AG04450 (cell line): ENCODE data around the gene CSNK2B. TPM values are rescaled to one million over a fixed set of nuclear protein-coding genes. Genes with fewer than 3 reads are reported as not detected.

ENCODE experiments used
- CTCF ChIA-PET: fragments of 300-600, 350-600 bp; formaldehyde crosslinking; extraction: SDS; loops from one replicate; lab custom pipeline; 2022; ENCODE audit warnings: antibody characterized with exemption, inconsistent platforms; lab: Charles Lee
- POLR2A ChIA-PET: fragments of 350-600 bp; formaldehyde crosslinking; extraction: SDS; loops from one replicate; lab custom pipeline; 2021; ENCODE audit warnings: antibody characterized with exemption, inconsistent platforms; lab: Yijun Ruan, JAX
- DNase-seq: peaks from one replicate; pipeline ENCODE4 v3.0.0-alpha.2; 2011; ENCODE audit warnings: low read depth, low spot score
- H3K27ac ChIP-seq: one replicate; pipeline ENCODE4 v1.5.1; 2012; ENCODE audit warnings: low read depth, low read length, control low read depth
- H3K27me3 ChIP-seq: one replicate; pipeline ENCODE4 v1.6.0; 2012; ENCODE audit warnings: low read length; ENCODE audit not compliant: control insufficient read depth, insufficient read depth
- H3K4me3 ChIP-seq: 2 replicates; pipeline ENCODE4 v1.5.1; 2011; ENCODE audit warnings: mild to moderate bottlenecking, low read depth, low read length, control low read depth
- H3K9me3 ChIP-seq: 2 replicates; pipeline ENCODE4 v1.5.1; 2012; ENCODE audit warnings: low read length; ENCODE audit not compliant: control insufficient read depth, insufficient read depth
- CTCF ChIP-seq: IDR thresholded peaks from 2 replicates; pipeline ENCODE4 v1.5.1; 2011; ENCODE audit warnings: low read depth, low read length, control low read depth, inconsistent platforms
- polyA plus RNA-seq: library from polyadenylated mRNA; depleted of rRNA; stranded (reverse); fragments of >200 nt; gene quantifications from 2 replicates; pipeline ENCODE4 v1.2.3, GENCODE V29; 2011

CSNK2B gene
- polyA plus RNA-seq, 1 experiment = 80.1 TPM

GRCh38 chr6:31621320-31621939 is 44.5 kb upstream of the CSNK2B start:
- peaks cover 4% of the 10 kb centered on the region; the same call in 1 of the 2 replicates for H3K9me3 ChIP-seq
- H3K27me3 ChIP-seq = no peaks in the 10 kb centered on the region
- ChIA-PET CTCF (interaction anchor here (0.6 to 1.7 kb wide), 5 partner anchors 23 to 75 kb away, joined by 3 to 9 read pairs (median 3); partner anchors contain the start of genes ATP6V1G2 and NFKBIL1), POLR2A (interaction anchor here (0.6 to 2.5 kb wide), 7 partner anchors 14 to 206 kb away, joined by 3 to 13 read pairs (median 3); partner anchors contain the start of genes ABHD16A, BAG6, GPANK1 and HSPA1B)
- no peak for TF ChIP-seq CTCF
- peak overlapping the region; percentile 90 for H3K27ac ChIP-seq
- no peak for DNase-seq
- peak overlapping the region; percentile 95 for H3K4me3 ChIP-seq

DNA sequence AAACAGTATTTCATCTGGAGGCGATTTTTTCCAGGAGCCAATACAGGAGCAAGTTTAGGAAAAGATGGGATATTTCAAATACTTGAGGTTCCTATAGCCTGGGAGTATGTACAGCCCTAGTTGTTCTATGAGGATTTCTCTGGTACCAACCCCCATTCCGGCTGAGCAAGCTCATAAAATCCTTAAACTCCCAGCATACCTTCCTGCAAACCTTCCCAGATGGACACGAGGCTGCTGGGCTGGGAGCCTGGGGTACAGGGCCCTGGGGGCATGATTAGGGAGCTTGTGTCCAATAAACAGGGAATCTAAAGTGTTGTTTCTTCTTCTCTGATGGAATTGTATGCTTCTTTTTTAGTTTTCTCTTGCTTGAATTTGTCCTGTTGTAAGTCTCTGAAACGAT is 43.9 kb upstream of the CSNK2B start:
- ChIA-PET CTCF (interaction anchor here (0.6 to 1.7 kb wide), 6 partner anchors 23 to 129 kb away, joined by 3 to 9 read pairs (median 3); partner anchors contain the start of genes ATP6V1G2 and NFKBIL1), POLR2A (interaction anchor here (0.9 to 2.5 kb wide), 3 partner anchors 17 to 43 kb away, joined by 3 to 13 read pairs (median 3); partner anchors contain the start of genes BAG6 and GPANK1)
- H3K9me3 ChIP-seq = peaks cover 4% of the 10 kb centered on the region; the same call in 1 of the 2 replicates
- TF ChIP-seq CTCF = no peak
- peak overlapping the region; percentile 95 for H3K4me3 ChIP-seq
- peak overlapping the region; percentile 31 for H3K27ac ChIP-seq
- H3K27me3 ChIP-seq = no peaks in the 10 kb centered on the region
- no peak for DNase-seq

DNA sequence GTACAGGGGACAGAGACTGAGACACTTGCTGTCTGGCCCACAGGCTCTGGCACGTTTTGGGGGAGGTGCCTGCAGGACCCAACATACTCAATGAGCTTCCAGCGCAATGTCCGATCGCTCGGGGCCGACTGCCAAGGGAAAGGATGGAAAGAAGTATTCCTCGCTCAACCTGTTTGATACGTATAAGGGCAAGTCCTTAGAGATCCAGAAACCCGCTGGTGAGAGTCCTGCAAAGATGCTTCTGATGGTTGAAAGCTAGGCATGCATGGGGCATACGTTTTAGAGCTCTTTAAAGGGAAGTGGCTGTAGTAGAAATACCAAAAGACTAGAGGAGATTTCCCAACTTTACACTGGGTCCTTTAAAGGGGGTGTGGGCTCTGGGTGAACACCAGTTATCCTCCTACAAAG is 43.2 kb upstream of the CSNK2B start:
- TF ChIP-seq CTCF = no peak
- Histone ChIP-seq H3K9me3 (peaks cover 4% of the 10 kb centered on the region; the same call in 1 of the 2 replicates), H3K27me3 (no peaks in the 10 kb centered on the region), H3K4me3 (peak overlapping the region; percentile 95), H3K27ac (no peak overlapping the region)
- ChIA-PET CTCF (interaction anchor here (0.8 to 1.7 kb wide), 4 partner anchors 12 to 130 kb away, joined by 3 to 9 read pairs (median 4); no protein-coding TSS in a partner anchor), POLR2A (interaction anchor here (0.9 to 2.5 kb wide), 2 partner anchors 29 to 42 kb away, joined by 3 to 13 read pairs; partner anchors contain the start of genes BAG6 and GPANK1)
- DNase-seq = no peak

- no peak overlapping the region for H3K27ac ChIP-seq
- CTCF ChIA-PET = interaction anchor here (2.4 kb wide), 1 partner anchor 26 kb away, joined by 6 read pairs; no protein-coding TSS in a partner anchor
- no peak for DNase-seq
- TF ChIP-seq CTCF = no peak
- POLR2A ChIA-PET = interaction anchor here (1.2 kb wide), 1 partner anchor 10 kb away, joined by 4 read pairs; no protein-coding TSS in a partner anchor
- no peaks in the 10 kb centered on the region for H3K27me3 ChIP-seq
- H3K9me3 ChIP-seq = peaks cover 4% of the 10 kb centered on the region; the same call in 1 of the 2 replicates
- no peak overlapping the region for H3K4me3 ChIP-seq
Measured at GRCh38 chr6:31624070-31624469, 41.8 kb upstream of the CSNK2B start.

DNA sequence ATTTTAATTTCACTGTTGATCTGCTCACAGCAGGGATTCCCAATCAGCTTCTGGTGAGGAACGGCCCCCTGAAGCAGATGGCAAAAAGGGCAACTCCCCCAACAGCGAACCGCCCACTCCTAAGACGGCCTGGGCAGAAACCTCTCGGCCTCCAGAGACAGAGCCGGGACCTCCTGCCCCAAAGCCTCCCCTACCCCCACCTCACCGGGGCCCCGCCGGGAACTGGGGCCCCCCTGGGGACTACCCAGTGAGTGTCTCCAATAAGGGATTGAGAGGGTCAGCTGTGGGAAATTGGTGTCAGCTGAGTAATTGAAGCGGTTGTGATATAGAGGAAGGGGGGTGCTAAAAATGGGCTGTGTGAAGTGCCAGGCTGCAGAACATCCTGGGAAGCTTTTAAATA is 38.9 kb upstream of the CSNK2B start:
- ChIA-PET CTCF (no interaction called here), POLR2A (no interaction called here)
- no peaks in the 10 kb centered on the region for H3K27me3 ChIP-seq
- no peak overlapping the region for H3K27ac ChIP-seq
- DNase-seq = no peak
- no peaks in the 10 kb centered on the region for H3K9me3 ChIP-seq
- H3K4me3 ChIP-seq = no peak overlapping the region
- no peak for TF ChIP-seq CTCF
